Endothelial cell of umbilical vein (primary cell): ENCODE results near the gene WDR5. TPM values are rescaled to one million over a fixed set of nuclear protein-coding genes. Genes with fewer than 3 reads are reported as not detected.

Experiments
- BruUV-seq: library from RNA; stranded (reverse); fragments of 400-500 nt; replicated peaks from 2 replicates; lab custom pipeline; 2021; lab: Mats Ljungman, UMichigan
- CTCF ChIA-PET: fragments of 300-600, 350-600 bp; sonication (Branson Sonifier 250); formaldehyde crosslinking; loops from one replicate; lab custom pipeline; 2021; ENCODE audit warnings: antibody characterized with exemption, inconsistent platforms; lab: Charles Lee
- POLR2A ChIA-PET: fragments of 300-600, 350-600 bp; sonication (Branson Sonifier 250); formaldehyde crosslinking; loops from one replicate; lab custom pipeline; 2021; ENCODE audit warnings: antibody characterized with exemption, inconsistent platforms; lab: Charles Lee
- DNase-seq: peaks from one replicate; pipeline ENCODE4 v3.0.0-alpha.2; 2011; ENCODE audit warnings: low read depth, low spot score
- FAIRE-seq: peaks from 2 replicates; lab custom pipeline; 2011; peaks lifted over from hg19 to GRCh38; lab: Jason Lieb, UNC
- H2AFZ ChIP-seq: 2 replicates; pipeline ENCODE4 v1.6.0; 2012; ENCODE audit warnings: low read depth, low read length, control low read depth, inconsistent platforms
- H3K27ac ChIP-seq: 2 replicates; pipeline ENCODE4 v1.5.1; 2011; ENCODE audit warnings: low read depth, mild to moderate bottlenecking, control low read depth, low read length, moderate library complexity; ENCODE audit not compliant: insufficient read depth
- H3K27me3 ChIP-seq, 2 experiments: 2 replicates each; pipeline versions ENCODE4 v1.6.0 to v1.6.1; 2011; ENCODE audit warnings: low read length in 2 of 2, mixed read lengths in 1 of 2; ENCODE audit not compliant: control insufficient read depth in 2 of 2, insufficient read depth in 2 of 2
- H3K36me3 ChIP-seq, 2 experiments: 2 replicates in 1 of 2; 3 replicates in 1 of 2; pipeline ENCODE4 v1.5.1; 2011; ENCODE audit warnings: low read length in 2 of 2, mild to moderate bottlenecking in 1 of 2, moderate library complexity in 1 of 2; ENCODE audit not compliant: control insufficient read depth in 2 of 2, insufficient read depth in 2 of 2; ENCODE audit errors: extremely low read depth in 1 of 2
- H3K4me1 ChIP-seq: 3 replicates; pipeline ENCODE4 v1.5.1; 2011; ENCODE audit warnings: mild to moderate bottlenecking, low read length; ENCODE audit not compliant: control insufficient read depth, insufficient read depth; ENCODE audit errors: extremely low read depth
- H3K4me2 ChIP-seq: 2 replicates; pipeline ENCODE4 v1.6.1; 2011; ENCODE audit warnings: low read length, control low read depth, mixed read lengths; ENCODE audit not compliant: insufficient read depth
- H3K4me3 ChIP-seq, 3 experiments: fragments of 200-600 bp in 1 of 3; sonication (generic), shearing (Covaris generic) in 1 of 3; replicated peaks in 1 of 3; 2 replicates each; pipeline ENCODE4 v1.5.1; 2011 to 2016; ENCODE audit warnings: control low read depth in 3 of 3, low read length in 3 of 3, mild to moderate bottlenecking in 2 of 3, inconsistent platforms in 1 of 3, low read depth in 1 of 3, moderate library complexity in 1 of 3; ENCODE audit not compliant: insufficient read depth in 1 of 3
- H3K79me2 ChIP-seq: 2 replicates; pipeline ENCODE4 v1.6.0; 2012; ENCODE audit warnings: low read length, inconsistent platforms; ENCODE audit not compliant: control insufficient read depth, insufficient read depth
- H3K9ac ChIP-seq: replicated peaks from 2 replicates; pipeline ENCODE3; 2011; ENCODE audit warnings: low read length, control low read depth; ENCODE audit not compliant: insufficient read depth; ENCODE audit errors: extremely low read depth
- H3K9me1 ChIP-seq: replicated peaks from 3 replicates; pipeline ENCODE4 v1.6.0; 2011; ENCODE audit warnings: mild to moderate bottlenecking, low read length; ENCODE audit not compliant: control insufficient read depth, insufficient read depth; ENCODE audit errors: extremely low read depth
- H3K9me3 ChIP-seq: replicated peaks from 2 replicates; pipeline ENCODE4 v1.5.1; 2012; ENCODE audit warnings: low read length, inconsistent platforms; ENCODE audit not compliant: control insufficient read depth, insufficient read depth
- H4K20me1 ChIP-seq: replicated peaks from 2 replicates; pipeline ENCODE3; 2011; ENCODE audit warnings: mild to moderate bottlenecking, low read length; ENCODE audit not compliant: control insufficient read depth, insufficient read depth; ENCODE audit errors: extremely low read depth
- CTCF ChIP-seq, 2 donors: IDR thresholded peaks; 1 replicate in 1 of 2; 2 replicates in 1 of 2; pipeline ENCODE4 v1.5.1; 2011; ENCODE audit warnings: low read length in 2 of 2, mild to moderate bottlenecking in 2 of 2, moderate library complexity in 2 of 2, control low read depth in 1 of 2, inconsistent platforms in 1 of 2, low read depth in 1 of 2; ENCODE audit not compliant: insufficient read depth in 1 of 2; ENCODE audit errors: extremely low read depth in 1 of 2
- EZH2 ChIP-seq: IDR thresholded peaks from 2 replicates; pipeline ENCODE4 v1.6.1; 2012; ENCODE audit warnings: borderline replicate concordance, low read depth, mild to moderate bottlenecking, moderate library complexity, low read length, inconsistent platforms; ENCODE audit not compliant: severe bottlenecking
- FOS ChIP-seq: IDR thresholded peaks from 2 replicates; pipeline ENCODE4 v1.6.1; 2011; ENCODE audit warnings: mild to moderate bottlenecking, low read length, moderate library complexity, borderline replicate concordance; ENCODE audit not compliant: insufficient read depth
- GATA2 ChIP-seq: IDR thresholded peaks from 2 replicates; pipeline ENCODE4 v1.7.0; 2011; ENCODE audit warnings: low read depth, mild to moderate bottlenecking, moderate library complexity, mixed read lengths, low read length; ENCODE audit not compliant: insufficient read length, insufficient read depth
- JUN ChIP-seq: IDR thresholded peaks from 2 replicates; pipeline ENCODE4 v1.6.1; 2011; ENCODE audit warnings: borderline replicate concordance, low read depth; ENCODE audit not compliant: insufficient read length, insufficient read depth
- MAX ChIP-seq: IDR thresholded peaks from 2 replicates; pipeline ENCODE4 v1.6.1; 2011; ENCODE audit not compliant: insufficient read depth, insufficient read length
- MYC ChIP-seq: IDR thresholded peaks from one replicate; pipeline ENCODE4 v1.6.1; 2011; ENCODE audit warnings: mild to moderate bottlenecking, low read depth, low read length
- POLR2A ChIP-seq: IDR thresholded peaks from 2 replicates; pipeline ENCODE4 v1.6.1; 2012; ENCODE audit warnings: low read depth, mild to moderate bottlenecking, control low read depth, low read length
- POLR2AphosphoS5 ChIP-seq: IDR thresholded peaks from 2 replicates; pipeline ENCODE4 v1.6.1; 2012; ENCODE audit warnings: low read depth, mild to moderate bottlenecking, control low read depth, low read length, moderate library complexity; ENCODE audit not compliant: insufficient read depth
- dilution Hi-C: fragments of 300-500 bp; cut with MboI; formaldehyde crosslinking; loops from one replicate; pipeline ENCODE4 v1.15.0; 2019; ENCODE audit warnings: low sequenced_read_pairs; ENCODE audit not compliant: extremely low pct_ligation_motif_present
- intact Hi-C: fragments of 100-400 bp; cut with micrococcal nuclease; formaldehyde crosslinking; loops from one replicate; pipeline ENCODE4 v1.10.0; 2022
- polyA plus RNA-seq, 4 experiments: library from polyadenylated mRNA; depleted of rRNA in 3 of 4; stranded (reverse) in 3 of 4; unstranded in 1 of 4; fragments of >200 nt; gene quantifications; 2 replicates each; pipeline versions ENCODE4 v1.2.1 to v1.2.3, GENCODE V29; 2011 to 2012; ENCODE audit warnings: missing spikeins in 1 of 4
- total RNA-seq: library from RNA; stranded (reverse); gene quantifications from 2 replicates; pipeline ENCODE4 v1.2.3, GENCODE V29; 2021

The WDR5 gene
- total and polyA plus RNA-seq, 2 donors (not counting 3 experiments of a cell fraction or from before 2014, with no cell fraction given) = 32.1 to 42.5 TPM

GRCh38 chr9:134191455-134192209 is 55.8 kb downstream of the WDR5 start:
- Histone ChIP-seq H3K27me3 (peaks cover 3 to 8% of the 10 kb centered on the region in 2 experiments), H4K20me1 (no peaks in the 10 kb centered on the region), H3K9me1 (no peaks in the 10 kb centered on the region), H3K27ac (no peak overlapping the region), H3K4me1 (no peaks in the 10 kb centered on the region), H3K9ac (no peak overlapping the region), H2AFZ (no peak overlapping the region), H3K4me2 (no peak overlapping the region), H3K4me3 (no peak overlapping the region), H3K36me3 (no peaks in the 10 kb centered on the region), H3K9me3 (no peaks in the 10 kb centered on the region), H3K79me2 (no peaks in the 10 kb centered on the region)
- BruUV-seq = no TSS peak
- intact Hi-C loops = no loop called here
- TF ChIP-seq JUN = no peak
- no peak for TF ChIP-seq CTCF (IDR thresholded peaks at IDR 0.05; ENCODE audit: extremely low read depth in 1 of 2, insufficient read depth in 1 of 2, low read depth in 1 of 2, low read length in 2 of 2)
- TF ChIP-seq FOS = no peak
- no peak for TF ChIP-seq MYC
- TF ChIP-seq POLR2AphosphoS5 = no peak
- TF ChIP-seq POLR2A = no peak
- no peak for TF ChIP-seq GATA2
- TF ChIP-seq EZH2 = no peak
- no peak for TF ChIP-seq MAX
- POLR2A ChIA-PET = no interaction called here
- CTCF ChIA-PET = no interaction called here
- DNase-seq (no peak), FAIRE-seq (no peak)
- dilution Hi-C loops = no loop called here
